ENCODE results near the gene MYH15.

DNA sequence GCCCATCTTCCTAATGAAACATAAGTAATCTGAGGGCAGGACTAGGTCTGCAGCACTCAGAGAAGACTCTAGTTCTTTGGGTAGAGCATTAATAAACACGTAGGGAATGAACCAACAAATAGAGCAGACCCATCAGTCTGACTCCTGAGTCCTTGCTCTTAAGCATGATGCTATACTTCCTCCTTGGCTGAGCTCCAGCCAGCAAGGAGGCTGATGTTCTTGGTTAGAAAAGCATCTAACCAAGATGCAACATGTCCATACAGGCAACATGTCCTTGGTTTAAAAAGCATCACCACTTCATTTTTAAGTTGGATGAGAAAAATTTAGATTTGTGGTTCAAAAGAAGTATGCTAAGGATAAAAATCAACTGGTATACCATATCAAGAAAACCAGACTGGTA, 8.5 kb upstream of the MYH15 start:
- TF ChIP-seq, protein P1, sequence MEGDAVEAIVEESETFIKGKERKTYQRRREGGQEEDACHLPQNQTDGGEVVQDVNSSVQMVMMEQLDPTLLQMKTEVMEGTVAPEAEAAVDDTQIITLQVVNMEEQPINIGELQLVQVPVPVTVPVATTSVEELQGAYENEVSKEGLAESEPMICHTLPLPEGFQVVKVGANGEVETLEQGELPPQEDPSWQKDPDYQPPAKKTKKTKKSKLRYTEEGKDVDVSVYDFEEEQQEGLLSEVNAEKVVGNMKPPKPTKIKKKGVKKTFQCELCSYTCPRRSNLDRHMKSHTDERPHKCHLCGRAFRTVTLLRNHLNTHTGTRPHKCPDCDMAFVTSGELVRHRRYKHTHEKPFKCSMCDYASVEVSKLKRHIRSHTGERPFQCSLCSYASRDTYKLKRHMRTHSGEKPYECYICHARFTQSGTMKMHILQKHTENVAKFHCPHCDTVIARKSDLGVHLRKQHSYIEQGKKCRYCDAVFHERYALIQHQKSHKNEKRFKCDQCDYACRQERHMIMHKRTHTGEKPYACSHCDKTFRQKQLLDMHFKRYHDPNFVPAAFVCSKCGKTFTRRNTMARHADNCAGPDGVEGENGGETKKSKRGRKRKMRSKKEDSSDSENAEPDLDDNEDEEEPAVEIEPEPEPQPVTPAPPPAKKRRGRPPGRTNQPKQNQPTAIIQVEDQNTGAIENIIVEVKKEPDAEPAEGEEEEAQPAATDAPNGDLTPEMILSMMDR (IDR thresholded peaks at IDR 0.05 in 4 of 5, conservative IDR thresholded peaks at IDR 0.05 in 1 of 5) = no peak
- no peak for TF ChIP-seq POLR2A (IDR thresholded peaks at IDR 0.05)

All from gastrocnemius medialis (tissue), 4 donors.